Dedifferentiated amniotic fluid mesenchymal stem cell (primary cell): Measurements from ENCODE around the gene PTTG1IP.

Experiments
- DNase-seq: peaks from one replicate; pipeline ENCODE4 v3.0.0-alpha.2; 2016; ENCODE audit errors: extremely low spot score

Gene PTTG1IP

DNA sequence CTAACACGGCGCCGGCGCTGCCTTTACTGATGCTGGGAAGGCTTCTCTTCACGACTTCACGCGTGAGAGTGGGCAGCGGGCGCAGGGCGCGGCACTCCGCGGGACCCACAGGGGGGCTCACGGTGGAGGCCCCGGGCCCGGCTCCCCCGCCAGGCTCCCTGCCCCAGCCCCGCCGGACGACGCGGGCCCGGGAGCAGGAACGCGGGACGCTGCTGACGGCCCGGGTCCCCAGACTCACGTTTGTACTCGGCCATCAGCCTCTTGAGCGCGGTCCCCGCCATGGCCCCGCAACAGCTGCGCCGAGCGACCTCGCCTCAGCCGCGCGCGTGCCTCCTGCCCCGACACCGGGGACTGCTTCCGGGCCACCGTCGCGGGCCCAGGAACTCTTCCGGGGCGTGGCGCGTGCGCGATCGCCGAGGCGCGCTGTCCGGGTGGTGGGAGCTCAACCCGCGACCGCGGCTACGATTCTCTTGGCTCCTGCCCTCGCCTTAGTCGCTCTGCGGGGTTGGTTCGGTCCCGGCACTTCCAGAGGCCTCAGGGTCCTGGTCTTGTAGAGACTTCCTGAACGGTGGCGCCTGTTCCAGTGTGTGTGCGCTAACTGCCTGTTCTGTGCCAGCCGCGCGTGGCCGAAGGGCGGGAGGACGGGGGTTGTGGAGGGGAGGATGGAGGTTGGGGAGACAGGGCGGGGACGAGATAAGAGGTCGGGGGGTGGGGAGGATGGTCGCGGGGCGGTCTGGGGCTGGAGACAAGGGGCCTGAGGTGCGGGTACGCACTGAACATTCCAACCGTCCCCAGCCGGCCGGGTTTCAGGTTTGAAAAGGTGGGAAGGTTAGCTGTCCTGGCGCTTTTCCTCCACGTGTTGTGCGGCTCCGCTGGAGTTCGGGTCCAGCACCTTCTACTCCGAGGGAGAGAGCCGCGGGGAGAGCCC lies 71.8 kb downstream of the PTTG1IP start, which contains the start of gene UBE2G2:
UBE2G2 (minus strand) TSS at position 353 of the 928 bp plus-strand sequence; CDS start at position 281, 72 bp downstream.
- DNase-seq: peak; percentile 58

DNA sequence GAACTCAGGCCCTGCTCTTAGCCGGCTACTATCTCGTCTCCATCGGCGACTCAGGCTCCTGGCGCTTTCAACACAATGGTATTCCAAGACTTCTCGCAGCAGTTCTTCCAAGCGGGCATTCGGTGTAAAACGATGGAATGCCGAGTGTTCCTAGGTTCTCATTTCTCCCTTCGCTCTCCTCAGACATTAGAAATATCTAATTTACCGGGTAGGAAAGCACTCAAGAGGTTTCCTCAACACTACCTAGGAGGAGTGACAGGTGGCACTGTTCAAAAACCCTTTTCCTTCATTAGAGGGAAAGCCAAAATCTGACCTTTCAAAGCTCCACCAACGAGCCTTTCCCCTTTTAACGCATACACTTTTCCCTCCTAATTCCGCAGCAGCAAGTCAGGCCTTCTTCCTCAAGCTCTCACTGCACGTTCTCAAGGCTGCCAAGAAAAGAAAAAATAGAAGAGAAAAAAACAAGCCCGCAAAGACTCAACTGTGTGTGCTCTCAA lies 72.5 kb downstream of the PTTG1IP start:
- no peak for DNase-seq

DNA sequence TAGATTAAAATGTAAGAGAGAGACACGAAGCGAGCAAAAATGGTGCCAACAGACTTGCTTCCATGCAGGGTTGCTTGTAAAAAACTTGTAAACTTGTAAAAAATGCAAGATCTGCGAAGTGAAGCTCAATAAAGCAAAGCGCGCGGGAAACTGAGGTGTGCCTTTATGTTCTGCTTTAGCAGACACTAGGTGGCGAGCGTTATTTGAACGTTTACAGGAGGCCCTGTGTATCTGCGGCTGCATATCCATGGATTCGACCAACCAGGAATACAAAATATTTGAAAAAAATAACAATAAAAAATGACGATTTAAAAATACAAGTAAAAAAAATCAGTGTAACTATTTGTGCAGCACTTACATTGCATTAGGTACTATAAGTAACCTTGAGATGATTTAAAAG lies 73.4 kb downstream of the PTTG1IP start:
- DNase-seq: no peak

DNA sequence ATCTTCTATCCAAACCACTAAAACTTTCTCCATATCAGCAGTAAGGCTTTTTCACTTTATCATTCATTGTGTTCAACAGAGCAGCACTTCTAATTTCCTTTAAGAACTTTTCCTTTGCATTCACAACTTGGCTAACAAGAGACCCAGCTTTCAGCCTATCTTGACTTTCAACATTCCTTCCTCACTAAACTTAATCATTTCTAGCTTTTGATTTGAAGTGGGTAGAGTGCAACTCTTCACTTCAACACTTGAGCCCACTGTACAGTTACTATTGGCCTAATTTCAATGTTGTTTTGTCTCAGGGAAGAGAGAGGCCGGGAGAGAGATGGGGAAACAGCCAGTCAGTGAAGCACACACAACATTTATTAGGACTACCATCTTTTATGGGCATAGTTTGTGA lies 73.8 kb downstream of the PTTG1IP start:
- DNase-seq: no peak
